H1 (cell line): ENCODE data around the gene BAX. TPM values are rescaled to one million over a fixed set of nuclear protein-coding genes. Genes with fewer than 3 reads are reported as not detected.

Experiments used
- CTCF ChIA-PET: fragments of 300-600 bp; sonication (Branson Sonifier 250); formaldehyde crosslinking; loops from one replicate; lab custom pipeline; 2021; ENCODE audit not compliant: partially characterized antibody; lab: Charles Lee
- POLR2A ChIA-PET: fragments of 300-600 bp; sonication (Branson Sonifier 250); formaldehyde crosslinking; loops from one replicate; lab custom pipeline; 2021; ENCODE audit warnings: inconsistent platforms; ENCODE audit not compliant: partially characterized antibody; lab: Charles Lee
- DNase-seq, 2 experiments: peaks; one replicate each; pipeline versions ENCODE4 v3.0.0 to v3.0.0-alpha.2; 2010 to 2022; ENCODE audit warnings: low spot score in 2 of 2, low read depth in 1 of 2, mixed read lengths in 1 of 2
- FAIRE-seq: peaks from 2 replicates; lab custom pipeline; 2011; peaks lifted over from hg19 to GRCh38; lab: Jason Lieb, UNC
- H2AFZ ChIP-seq: 2 replicates; pipeline ENCODE4 v1.8.1; 2012; ENCODE audit warnings: low read length, inconsistent platforms
- H2AK5ac ChIP-seq: 2 replicates; pipeline ENCODE4 v1.6.1; 2013; ENCODE audit warnings: low read depth, low read length
- H2BK120ac ChIP-seq: replicated peaks from 2 replicates; pipeline ENCODE3; 2013; ENCODE audit warnings: low read depth, low read length, inconsistent platforms
- H2BK12ac ChIP-seq: 2 replicates; pipeline ENCODE4 v1.6.1; 2013; ENCODE audit warnings: low read depth, low read length
- H2BK15ac ChIP-seq: 2 replicates; pipeline ENCODE4 v1.6.1; 2013; ENCODE audit warnings: low read length
- H2BK20ac ChIP-seq: 2 replicates; pipeline ENCODE4 v1.6.1; 2013; ENCODE audit warnings: low read length
- H2BK5ac ChIP-seq: 2 replicates; pipeline ENCODE4 v1.6.1; 2013; ENCODE audit warnings: low read depth, low read length
- H3K14ac ChIP-seq: 2 replicates; pipeline ENCODE4 v1.6.1; 2013; ENCODE audit warnings: inconsistent platforms; ENCODE audit not compliant: insufficient read length
- H3K18ac ChIP-seq: 2 replicates; pipeline ENCODE4 v1.6.1; 2013; ENCODE audit warnings: low read length; ENCODE audit errors: extremely low read depth
- H3K23ac ChIP-seq: 2 replicates; pipeline ENCODE4 v1.6.1; 2013; ENCODE audit warnings: inconsistent platforms; ENCODE audit not compliant: insufficient read length
- H3K23me2 ChIP-seq: 2 replicates; pipeline ENCODE4 v1.6.1; 2013; ENCODE audit warnings: low read depth, low read length
- H3K27ac ChIP-seq: 2 replicates; pipeline ENCODE4 v1.6.1; 2011; ENCODE audit warnings: low read depth, low read length, inconsistent platforms
- H3K27me3 ChIP-seq, 4 experiments: replicated peaks in 1 of 4; 1 replicate in 1 of 4; 2 replicates in 3 of 4; pipeline versions ENCODE4 v1.6.1 to v1.8.1; 2011 to 2013; ENCODE audit warnings: low read length in 3 of 4, mild to moderate bottlenecking in 3 of 4, inconsistent platforms in 2 of 4, mixed read lengths in 2 of 4, moderate library complexity in 1 of 4; ENCODE audit not compliant: control insufficient read depth in 3 of 4, insufficient read depth in 3 of 4; ENCODE audit errors: extremely low read depth in 1 of 4
- H3K36me3 ChIP-seq, 4 experiments: 2 replicates each; pipeline versions ENCODE4 v1.6.1 to v1.8.1; 2011 to 2013; ENCODE audit warnings: mild to moderate bottlenecking in 4 of 4, low read length in 3 of 4, moderate library complexity in 2 of 4, control low read depth in 1 of 4, inconsistent platforms in 1 of 4; ENCODE audit not compliant: insufficient read depth in 4 of 4, control insufficient read depth in 2 of 4
- H3K4ac ChIP-seq: replicated peaks from 2 replicates; pipeline ENCODE3; 2013; ENCODE audit warnings: low read length, low read depth, mixed read lengths, inconsistent platforms; ENCODE audit not compliant: insufficient read length
- H3K4me1 ChIP-seq, 4 experiments: replicated peaks in 1 of 4; 1 replicate in 1 of 4; 2 replicates in 3 of 4; pipeline versions ENCODE4 v1.6.1 to v1.8.1; 2011 to 2013; ENCODE audit warnings: low read length in 3 of 4, inconsistent platforms in 2 of 4, mixed read lengths in 1 of 4; ENCODE audit not compliant: insufficient read depth in 4 of 4, control insufficient read depth in 3 of 4
- H3K4me2 ChIP-seq, 2 experiments: 2 replicates each; pipeline versions ENCODE4 v1.6.1 to v1.8.1; 2011 to 2013; ENCODE audit warnings: low read depth in 2 of 2, low read length in 2 of 2, control low read depth in 1 of 2, inconsistent platforms in 1 of 2, mild to moderate bottlenecking in 1 of 2; ENCODE audit not compliant: insufficient read depth in 1 of 2
- H3K4me3 ChIP-seq, 4 experiments: fragments of 200-600, 300-600 bp in 1 of 4; sonication (generic), shearing (Covaris generic), sonication (Bioruptor Twin) in 1 of 4; 2 replicates each; pipeline versions ENCODE4 v1.5.1 to v1.8.1; 2011 to 2016; ENCODE audit warnings: low read length in 4 of 4, low read depth in 3 of 4, control low read depth in 2 of 4, inconsistent platforms in 2 of 4, mild to moderate bottlenecking in 2 of 4, mixed read lengths in 1 of 4, moderate library complexity in 1 of 4; ENCODE audit not compliant: insufficient read depth in 2 of 4; ENCODE audit errors: extremely low read depth in 1 of 4
- H3K56ac ChIP-seq: replicated peaks from 2 replicates; pipeline ENCODE3; 2013; ENCODE audit warnings: low read depth, mild to moderate bottlenecking, mixed read lengths, low read length, inconsistent platforms; ENCODE audit not compliant: insufficient read length
- H3K79me1 ChIP-seq: 2 replicates; pipeline ENCODE4 v1.6.1; 2013; ENCODE audit warnings: low read depth, low read length, control low read depth
- H3K79me2 ChIP-seq, 2 experiments: 2 replicates each; pipeline versions ENCODE4 v1.6.1 to v1.8.1; 2012 to 2013; ENCODE audit warnings: low read length in 2 of 2, mild to moderate bottlenecking in 2 of 2, inconsistent platforms in 1 of 2; ENCODE audit not compliant: insufficient read depth in 2 of 2, control insufficient read depth in 1 of 2
- H3K9ac ChIP-seq, 4 experiments: replicated peaks in 1 of 4; 1 replicate in 1 of 4; 2 replicates in 3 of 4; pipeline versions ENCODE4 v1.6.1 to v1.8.1; 2011 to 2013; ENCODE audit warnings: low read depth in 3 of 4, low read length in 3 of 4, control low read depth in 2 of 4, mild to moderate bottlenecking in 2 of 4, moderate library complexity in 2 of 4, inconsistent platforms in 1 of 4; ENCODE audit errors: extremely low read depth in 1 of 4
- H3K9me3 ChIP-seq, 2 experiments: 2 replicates each; pipeline versions ENCODE4 v1.6.1 to v1.8.1; 2012 to 2013; ENCODE audit warnings: mild to moderate bottlenecking in 2 of 2, moderate library complexity in 2 of 2, control low read depth in 1 of 2, inconsistent platforms in 1 of 2, low read depth in 1 of 2, low read length in 1 of 2, mixed read lengths in 1 of 2; ENCODE audit not compliant: insufficient read depth in 2 of 2
- H4K20me1 ChIP-seq, 2 experiments: replicated peaks in 1 of 2; 2 replicates each; pipeline versions ENCODE3 to v1.8.1; 2011 to 2013; ENCODE audit warnings: inconsistent platforms in 2 of 2, low read length in 2 of 2, mild to moderate bottlenecking in 1 of 2; ENCODE audit not compliant: insufficient read depth in 2 of 2, control insufficient read depth in 1 of 2
- H4K5ac ChIP-seq: 2 replicates; pipeline ENCODE4 v1.6.1; 2013; ENCODE audit warnings: low read length, low read depth, mixed read lengths, inconsistent platforms; ENCODE audit not compliant: insufficient read length
- H4K8ac ChIP-seq: 2 replicates; pipeline ENCODE4 v1.8.0; 2013; ENCODE audit warnings: mild to moderate bottlenecking, moderate library complexity, low read length, inconsistent platforms; ENCODE audit not compliant: insufficient read depth; ENCODE audit errors: extremely low read depth
- H4K91ac ChIP-seq: replicated peaks from 2 replicates; pipeline ENCODE3; 2013; ENCODE audit warnings: low read length, mixed read lengths, inconsistent platforms; ENCODE audit not compliant: insufficient read length
- CEBPB ChIP-seq: IDR thresholded peaks from 2 replicates; pipeline ENCODE4 v1.6.1; 2012; ENCODE audit warnings: low read depth, low read length
- CHD2 ChIP-seq: IDR thresholded peaks from 2 replicates; pipeline ENCODE4 v1.6.1; 2012; ENCODE audit warnings: low read length, improper control_type of control experiment
- E2F6 ChIP-seq: IDR thresholded peaks from 2 replicates; pipeline ENCODE4 v1.6.1; 2012; ENCODE audit warnings: inconsistent platforms
- EGR1 ChIP-seq: IDR thresholded peaks from 2 replicates; pipeline ENCODE4 v1.6.1; 2011; ENCODE audit warnings: low read depth, low read length, borderline replicate concordance
- KDM4A ChIP-seq: IDR thresholded peaks from one replicate; pipeline ENCODE4 v1.7.1; 2012; ENCODE audit warnings: low read depth, mild to moderate bottlenecking, moderate library complexity, low read length, inconsistent platforms; ENCODE audit not compliant: severe bottlenecking
- RAD21 ChIP-seq, 2 experiments: IDR thresholded peaks in 1 of 2; conservative IDR thresholded peaks in 1 of 2; 2 replicates each; pipeline ENCODE4 v1.6.1; 2011; ENCODE audit warnings: low read depth in 2 of 2, low read length in 2 of 2, improper control_type of control experiment in 1 of 2, inconsistent platforms in 1 of 2, mild to moderate bottlenecking in 1 of 2, moderate library complexity in 1 of 2
- RNF2 ChIP-seq: fragments of 200-900, 300-1000 bp; sonication (generic); IDR thresholded peaks from 2 replicates; pipeline ENCODE4 v1.7.1; 2016; ENCODE audit warnings: borderline replicate concordance, low read depth, mild to moderate bottlenecking, antibody characterized with exemption, low read length; ENCODE audit not compliant: poor library complexity, severe bottlenecking; ENCODE audit errors: missing control alignments
- SP1 ChIP-seq: IDR thresholded peaks from 2 replicates; pipeline ENCODE4 v1.6.1; 2011; ENCODE audit warnings: low read depth, low read length
- TCF12 ChIP-seq: IDR thresholded peaks from 2 replicates; pipeline ENCODE4 v1.6.1; 2011; ENCODE audit warnings: low read depth, mild to moderate bottlenecking, low read length
- WGBS, 2 experiments: shearing (Covaris generic) in 1 of 2; methylation state at CpG; one replicate each; pipeline versions ENCODE4 v1.1.6 to v1.1.7; 2013 to 2015; ENCODE audit warnings: low lambda C conversion rate in 2 of 2, mixed read lengths in 2 of 2, inconsistent platforms in 1 of 2, low coverage in 1 of 2, missing lambda C conversion rate in 1 of 2; ENCODE audit not compliant: insufficient replicate concordance in 2 of 2, insufficient coverage in 1 of 2, insufficient read length in 1 of 2; ENCODE audit errors: extremely low coverage in 1 of 2, missing lambda C conversion rate in 1 of 2; 5-methylcytosine and 5-hydroxymethylcytosine counted together
- polyA plus RNA-seq, 7 experiments: library from polyadenylated mRNA; depleted of rRNA in 3 of 7; stranded (reverse) in 5 of 7; unstranded in 2 of 7; fragments of >200 nt in 5 of 7; fragments of 200-250 nt in 2 of 7; gene quantifications; 1 replicate in 5 of 7; 2 replicates in 1 of 7; 4 replicates in 1 of 7; pipeline versions ENCODE4 v1.2.1 to v1.2.3, GENCODE V29; 2011 to 2013; ENCODE audit warnings: missing spikeins in 2 of 7, mixed read lengths in 2 of 7
- total RNA-seq: library from RNA; stranded (reverse); fragmentation: NEBNext Ultra II Directional; extraction: Animal tissue kit (Norgen Biotek cat#: 25700); gene quantifications from 2 replicates; pipeline ENCODE4 v1.2.1, GENCODE V29; 2021

The BAX gene
- total and polyA plus RNA-seq, 2 of the 8 experiments (the other 6 are each of a cell fraction or from before 2014, with no cell fraction given) = 257 to 346 TPM

GRCh38 chr19:48993175-48994034 is 38.7 kb downstream of the BAX start, which contains the start of the genes GYS1 and RUVBL2:
GYS1 (minus strand) TSS chr19:48993309; CDS start chr19:48993112, 197 bp downstream.
RUVBL2 (plus strand) TSS chr19:48993887; CDS start chr19:48993912, 25 bp downstream.
- peak; percentile 97 to 99 for DNase-seq
- H2AFZ ChIP-seq = no peak within 1 kb of the TSS
- H3K18ac ChIP-seq = peak within 1 kb of the TSS; percentile 89; the same call in 1 of the 2 replicates
- H3K27me3 ChIP-seq = no peaks in the 10 kb centered on the region
- POLR2A ChIA-PET = interaction anchor here (0.5 to 4.4 kb wide), 17 partner anchors 10 to 120 kb away, joined by 3 to 37 read pairs (median 3); partner anchors contain the start of genes CGB2, FTL and PPP1R15A
- H3K27ac ChIP-seq = peak within 1 kb of the TSS; percentile 63
- H3K23me2 ChIP-seq = peaks cover 8% of the 10 kb centered on the region; the same call in 1 of the 2 replicates
- H3K36me3 ChIP-seq = peaks cover 0 to 8% (median 2%) of the 10 kb centered on the region in 4 experiments; a peak in 4 of 8 replicates
- H3K23ac ChIP-seq = no peak within 1 kb of the TSS
- H3K56ac ChIP-seq = peak within 1 kb of the TSS; percentile 90
- peak within 1 kb of the TSS; percentile 98 for H4K5ac ChIP-seq
- WGBS, 2 experiments = 1% methylated on average over 39 of the region's 56 CpGs; no CpG with 5 or more reads in 1 of the 2 experiments
- peak within 1 kb of the TSS; percentile 58 for H4K91ac ChIP-seq
- H4K20me1 ChIP-seq = peaks cover 0 to 11% of the 10 kb centered on the region in 2 experiments
- H4K8ac ChIP-seq = peak within 1 kb of the TSS; percentile 84
- no peak within 1 kb of the TSS for H2BK120ac ChIP-seq
- no peaks in the 10 kb centered on the region for H3K9me3 ChIP-seq
- peaks cover 11 to 33% of the 10 kb centered on the region in 2 experiments; a peak in 3 of 4 replicates for H3K79me2 ChIP-seq
- no peak within 1 kb of the TSS for H3K14ac ChIP-seq
- H2BK5ac ChIP-seq = peak within 1 kb of the TSS; percentile 89; the same call in 1 of the 2 replicates
- peaks cover 15% of the 10 kb centered on the region for H3K79me1 ChIP-seq
- peak within 1 kb of the TSS; percentile 74 to 97 (median 92) for H3K4me3 ChIP-seq
- no peak within 1 kb of the TSS for H2BK20ac ChIP-seq
- no peak within 1 kb of the TSS for H2BK15ac ChIP-seq
- FAIRE-seq = peak; percentile 89
- peak within 1 kb of the TSS; percentile 91 to 97 for H3K4me2 ChIP-seq
- peak within 1 kb of the TSS; percentile 73 to 90 (median 82) for H3K9ac ChIP-seq
- H2BK12ac ChIP-seq = 0 out of 2 replicates have a peak within 1 kb of the TSS, but pooled peaks have one; percentile 4
- H2AK5ac ChIP-seq = no peak within 1 kb of the TSS
- peak within 1 kb of the TSS; percentile 44 for H3K4ac ChIP-seq
- CTCF ChIA-PET = interaction anchor here (0.5 to 2.6 kb wide), 34 partner anchors 12 to 373 kb away, joined by 3 to 19 read pairs (median 4); partner anchors contain the start of gene NUCB1
- H3K4me1 ChIP-seq = peaks cover 0 to 3% (median 0%) of the 10 kb centered on the region in 4 experiments; a peak in 2 of 7 replicates
- TF ChIP-seq EGR1 (peak; percentile 62), KDM4A (peak; percentile 43), CHD2 (peak; percentile 70; the same call in 1 of the 2 replicates), CEBPB (peak; percentile 58), TCF12 (no peak), RNF2 (no peak), SP1 (peak; percentile 91), RAD21 (IDR thresholded peaks at IDR 0.05 in 1 of 2, conservative IDR thresholded peaks at IDR 0.05 in 1 of 2; ENCODE audit: low read depth in 2 of 2, low read length in 2 of 2) (peak in 1 of 2 experiments; percentile 8; a peak in 2 of 4 replicates), E2F6 (peak; percentile 49; the same call in 1 of the 2 replicates)
